Right forelimb (tissue), 1 donor: ENCODE measurements around the gene RNF220.
"Not testable (repeated sequence)": the region's sequence is repeated elsewhere in the genome, so short reads cannot be mapped to it uniquely, and the experiment has no call there.

Experiments used
- DNase-seq: peaks from one replicate; pipeline ENCODE4 v3.0.0-alpha.2; 2018

Gene RNF220

DNA sequence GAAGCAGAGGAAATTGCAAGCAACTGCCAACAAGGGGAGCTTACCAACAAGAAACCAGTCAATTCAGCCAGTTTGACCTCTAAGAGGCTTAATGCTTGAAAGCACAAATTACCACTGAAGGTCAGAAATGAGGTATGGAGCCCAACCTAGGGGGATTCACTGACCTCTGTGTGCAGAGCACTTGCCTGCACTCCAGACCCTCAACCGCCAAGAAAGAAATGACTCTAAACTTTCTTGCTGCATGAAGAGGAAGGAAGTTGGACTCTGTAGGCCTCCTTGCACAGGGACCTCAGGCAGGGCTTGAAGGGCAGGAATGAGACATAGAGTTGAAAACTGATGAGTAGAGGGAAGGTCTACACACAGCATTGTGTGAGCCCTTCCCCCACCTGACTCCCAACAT lies 279.5 kb downstream of the RNF220 start:
- no peak for DNase-seq

DNA sequence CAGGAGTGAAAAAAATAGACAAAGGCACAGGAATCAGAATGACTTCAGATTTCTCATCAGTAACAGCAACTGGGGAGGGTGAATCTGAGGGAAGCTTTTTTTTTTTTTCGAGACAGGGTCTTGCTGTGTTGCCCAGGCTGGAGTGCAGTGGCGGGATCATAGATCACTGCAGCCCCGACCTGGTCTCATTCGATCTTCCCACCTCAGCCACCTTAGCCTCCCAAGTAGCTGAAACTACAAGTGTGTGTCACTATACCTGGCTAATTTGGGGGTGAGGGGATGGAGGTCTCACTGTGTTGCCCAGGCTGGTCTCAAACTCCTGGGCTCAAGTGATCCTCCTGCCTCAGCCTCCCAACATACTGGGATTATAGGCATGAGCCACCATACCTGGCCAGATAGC lies 280.2 kb downstream of the RNF220 start:
- DNase-seq, result no peak

DNA sequence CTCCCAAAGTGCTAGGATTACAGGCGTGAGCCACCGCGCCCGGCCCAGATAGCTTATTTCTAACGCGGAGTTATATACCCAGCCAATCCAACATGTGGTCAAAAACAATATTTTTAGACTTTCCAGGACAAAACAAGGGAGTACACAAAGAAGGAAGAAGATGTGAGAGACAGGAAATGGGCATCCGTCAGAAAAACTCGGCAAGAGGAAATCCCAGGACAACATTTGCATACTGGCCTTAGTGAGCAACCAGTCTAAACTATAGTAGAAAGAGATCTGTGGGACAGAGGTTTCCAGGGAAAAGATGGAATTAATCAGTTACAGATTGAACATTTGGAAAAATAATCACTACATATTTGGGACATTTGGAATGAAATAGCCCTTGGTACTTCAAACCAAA lies 280.8 kb downstream of the RNF220 start:
- no peak for DNase-seq

DNA sequence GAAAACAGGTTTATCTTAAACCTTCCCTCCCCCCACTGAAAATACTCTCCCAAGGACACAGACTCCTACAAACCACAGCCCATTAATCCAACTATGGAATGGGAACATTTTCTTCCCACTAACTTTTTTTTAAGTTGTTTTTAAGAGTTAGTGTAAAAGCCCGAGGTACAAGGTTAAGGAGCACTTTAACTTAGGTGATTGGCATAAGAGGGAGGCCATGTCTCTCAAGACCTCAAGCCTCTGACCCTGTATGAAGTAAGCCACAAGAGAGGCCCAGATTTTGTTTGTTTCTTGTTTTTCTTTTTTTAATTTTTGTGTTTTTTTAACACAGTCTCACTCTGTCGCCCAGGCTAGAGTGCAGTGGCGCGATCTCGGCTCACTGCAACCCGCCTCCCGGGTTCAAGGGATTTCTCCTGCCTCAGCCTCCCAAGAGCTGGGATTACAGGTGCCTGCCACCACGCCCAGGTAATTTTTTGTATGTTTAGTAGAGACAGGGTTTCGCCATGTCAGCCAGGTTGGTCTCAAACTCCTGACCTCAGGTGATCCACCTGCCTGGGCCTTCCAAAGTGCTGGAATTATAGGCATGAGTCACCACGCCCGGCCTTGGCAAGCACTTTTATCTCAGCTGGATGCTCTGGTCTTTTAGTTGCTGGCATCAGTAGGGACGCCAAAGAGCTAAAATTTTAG lies 283.8 kb downstream of the RNF220 start:
- no peak for DNase-seq

DNA sequence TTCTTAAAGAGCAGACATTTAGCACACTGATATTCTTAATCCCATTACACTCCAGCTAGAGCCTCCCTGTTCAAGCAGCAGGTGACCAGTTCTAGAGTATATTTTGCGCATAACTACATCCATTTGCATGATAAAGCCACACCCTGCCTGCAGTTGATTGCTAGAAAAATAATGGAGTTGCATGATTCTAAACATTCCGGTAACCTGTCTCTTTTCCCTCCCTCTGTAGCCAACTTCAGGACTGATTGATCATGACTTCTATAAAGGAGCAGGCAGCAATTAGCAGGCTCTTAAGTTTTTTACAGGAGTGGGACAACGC lies 284.4 kb downstream of the RNF220 start:
- DNase-seq, result no peak

DNA sequence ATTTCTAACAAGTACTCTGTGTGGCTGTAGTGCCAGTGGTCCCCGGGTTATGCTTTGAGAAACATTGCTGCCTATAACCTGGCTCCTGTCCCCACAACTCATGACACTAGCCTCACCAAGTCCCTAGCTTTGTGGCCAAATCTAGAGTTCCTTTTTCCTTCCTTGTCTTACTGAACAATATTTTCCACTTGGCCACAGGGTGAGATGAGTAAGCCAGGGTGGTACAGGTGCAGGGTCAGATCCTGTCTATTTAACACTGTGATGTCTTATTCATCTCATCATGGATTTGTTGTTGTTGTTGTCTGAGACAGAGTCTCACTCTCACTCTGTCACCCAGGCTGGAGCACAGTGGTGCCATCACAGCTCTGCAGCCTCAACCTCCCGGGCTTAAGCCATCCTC lies 288.1 kb downstream of the RNF220 start:
- no peak for DNase-seq

DNA sequence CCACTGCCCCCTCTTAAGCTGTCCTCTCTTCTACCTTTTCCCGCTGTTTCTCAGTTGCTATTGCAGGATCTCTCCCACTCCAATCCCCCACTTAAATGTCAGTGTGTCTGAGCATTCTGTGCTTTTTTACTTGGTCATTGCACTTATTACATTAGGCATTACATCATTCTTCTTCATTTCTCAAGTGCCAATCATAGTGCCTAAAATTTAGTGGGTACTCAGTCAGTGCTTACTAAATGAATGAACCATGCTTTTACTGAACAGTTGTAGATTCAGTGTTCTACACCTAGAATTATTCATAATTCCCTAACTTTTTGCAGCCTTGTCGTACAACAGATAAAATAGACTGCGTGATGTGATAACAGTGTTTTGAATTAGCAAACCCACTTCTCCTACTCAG lies 288.8 kb downstream of the RNF220 start:
- DNase-seq, result no peak

DNA sequence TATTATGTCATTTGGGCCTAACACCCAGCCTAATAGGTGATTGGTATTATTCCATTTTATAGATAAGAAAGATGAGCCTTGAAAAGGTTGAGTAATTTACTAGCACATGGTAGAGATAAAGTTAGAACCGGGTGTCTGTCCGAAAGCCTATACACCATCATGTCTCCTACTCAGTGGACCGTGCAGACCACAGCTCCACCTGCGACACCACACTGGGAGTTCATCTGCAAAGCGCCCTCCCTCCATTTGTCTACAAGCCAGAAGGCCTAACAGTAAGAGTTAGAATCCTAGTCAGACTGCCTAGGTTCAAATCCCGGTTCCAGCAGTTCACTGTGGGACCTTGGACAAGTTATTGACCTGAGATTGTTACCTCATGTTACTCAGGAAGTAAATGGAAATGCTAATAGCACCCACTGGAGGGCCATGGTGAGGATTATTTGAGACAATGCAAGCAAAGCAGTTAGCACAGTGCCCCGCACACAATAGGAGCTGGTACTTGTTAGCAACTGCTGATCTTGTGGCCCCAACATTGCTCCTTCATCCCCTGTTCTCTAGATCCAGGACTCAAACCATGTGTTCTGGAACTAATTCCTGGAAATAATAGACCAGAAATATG lies 289.9 kb downstream of the RNF220 start:
- no peak for DNase-seq

DNA sequence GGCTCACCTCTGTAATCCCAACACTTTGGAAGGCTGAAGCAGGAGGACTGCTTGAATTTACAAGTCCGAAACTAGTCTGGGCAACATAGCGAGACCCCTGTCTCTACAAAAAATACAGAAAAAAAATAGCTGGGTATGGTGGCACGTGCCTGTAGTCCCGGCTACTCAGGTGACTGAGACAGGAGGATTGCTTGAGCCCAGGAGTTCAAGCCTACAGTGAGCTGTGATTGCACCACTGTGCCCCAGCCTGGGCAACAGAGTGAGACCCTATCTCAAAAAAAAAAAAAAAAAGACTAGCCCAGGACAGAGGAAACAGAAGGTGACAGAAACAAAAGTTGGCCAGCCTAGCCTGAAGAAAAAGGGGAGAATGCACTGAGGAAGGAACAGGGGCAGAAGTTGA lies 290.6 kb downstream of the RNF220 start:
- DNase-seq, result no peak

DNA sequence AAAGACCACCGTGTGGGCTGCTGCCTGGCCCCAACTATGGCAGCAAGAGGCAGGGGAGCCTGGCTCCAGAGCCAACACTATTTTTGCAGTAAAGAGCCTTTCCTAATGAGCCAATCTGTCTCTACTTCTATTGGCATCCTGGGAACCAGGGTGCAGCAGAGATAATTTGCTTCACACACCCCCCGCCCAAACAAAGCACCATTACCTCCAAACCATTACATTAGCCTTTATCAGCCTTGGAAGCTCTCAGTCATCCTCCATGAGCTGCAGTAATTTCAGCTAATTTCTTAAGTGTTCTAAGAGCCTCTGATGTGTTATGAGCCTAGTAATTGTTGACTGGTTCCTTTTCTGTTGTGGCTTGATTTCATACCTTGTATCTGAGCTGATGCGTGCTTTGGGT lies 291.0 kb downstream of the RNF220 start:
- DNase-seq, result no peak

DNA sequence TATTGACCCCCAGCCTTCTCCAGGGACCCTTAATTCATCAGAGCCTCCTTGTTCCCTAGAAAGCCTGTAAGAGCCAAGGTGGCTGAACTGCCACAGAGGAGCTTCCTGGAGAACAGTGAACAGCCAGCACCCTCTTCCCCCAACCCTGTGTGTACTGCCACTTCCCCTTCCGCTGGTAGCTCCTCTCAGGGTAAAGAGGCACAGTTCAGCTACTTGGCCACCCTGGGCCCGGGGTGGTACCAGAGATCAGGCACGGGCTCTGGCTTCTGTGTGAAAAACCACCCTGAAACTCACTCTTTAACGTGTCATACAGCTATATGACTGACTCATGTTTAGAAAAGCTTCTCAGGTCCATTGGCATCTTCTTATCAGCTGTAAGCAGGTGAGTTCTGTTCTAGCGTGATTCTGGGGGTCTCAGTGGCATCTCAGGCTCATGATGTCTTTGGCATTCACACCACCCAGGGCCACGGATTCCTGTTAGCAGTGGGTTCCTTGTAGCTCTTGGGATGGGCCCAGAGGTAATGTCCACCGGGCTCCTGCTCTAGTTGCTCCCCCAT lies 291.8 kb downstream of the RNF220 start:
- no peak for DNase-seq

DNA sequence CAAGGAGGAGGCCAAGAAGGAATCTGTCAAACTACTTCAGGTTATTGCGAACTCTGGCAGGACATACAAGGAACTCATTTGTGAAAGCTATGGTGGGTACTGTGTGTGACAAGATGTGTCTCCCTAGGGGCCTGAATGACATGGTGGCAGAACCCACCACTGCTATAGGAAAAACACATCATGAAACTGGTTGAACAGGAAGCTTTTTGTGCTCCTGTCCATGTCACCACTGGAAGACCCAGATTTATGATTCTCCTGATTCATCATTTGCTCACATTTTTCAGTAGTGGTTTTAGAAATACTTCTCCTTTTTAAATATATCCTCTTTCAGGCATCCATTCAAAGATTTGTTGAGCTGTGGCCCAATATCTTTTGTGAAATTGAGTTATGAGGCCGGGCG lies 293.1 kb downstream of the RNF220 start:
- DNase-seq, result no peak

DNA sequence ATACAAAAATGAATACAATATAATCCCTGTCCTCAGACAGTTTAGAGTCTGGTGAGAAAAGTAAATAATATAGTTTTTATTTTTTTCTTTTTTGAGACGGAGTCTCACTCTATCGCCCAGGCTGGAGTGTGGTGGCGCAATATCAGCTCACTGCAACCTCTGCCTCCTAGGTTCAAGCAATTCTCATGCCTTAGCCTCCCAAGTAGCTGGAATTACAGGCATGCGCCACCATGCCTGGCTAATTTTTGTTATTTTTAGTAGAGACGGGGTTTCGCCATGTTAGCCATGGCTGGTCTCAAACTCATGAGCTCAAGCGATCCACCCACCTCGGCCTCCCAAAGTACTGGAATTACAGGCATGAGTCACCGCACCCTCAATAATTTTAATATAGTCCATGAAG lies 294.3 kb downstream of the RNF220 start:
- not testable (repeated sequence) for DNase-seq

DNA sequence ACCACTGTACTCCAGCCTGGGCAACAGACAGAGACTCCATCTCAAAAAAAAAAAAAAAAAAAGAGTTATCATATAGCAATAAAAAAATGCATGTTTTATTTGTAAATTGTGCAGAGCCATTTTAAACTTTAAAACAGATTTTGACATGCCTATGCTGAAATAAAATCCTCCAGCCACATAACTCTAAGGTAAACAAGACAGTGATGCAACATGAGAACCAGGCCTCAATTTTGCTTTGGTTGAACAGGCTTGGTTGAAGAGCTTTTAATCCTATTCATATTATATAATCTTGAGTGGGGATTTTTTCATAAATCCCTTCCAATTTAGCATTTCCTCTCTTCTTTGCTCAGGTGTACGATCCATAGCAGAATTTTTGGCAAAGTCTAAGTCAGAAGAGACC lies 295.5 kb downstream of the RNF220 start:
- no peak for DNase-seq

DNA sequence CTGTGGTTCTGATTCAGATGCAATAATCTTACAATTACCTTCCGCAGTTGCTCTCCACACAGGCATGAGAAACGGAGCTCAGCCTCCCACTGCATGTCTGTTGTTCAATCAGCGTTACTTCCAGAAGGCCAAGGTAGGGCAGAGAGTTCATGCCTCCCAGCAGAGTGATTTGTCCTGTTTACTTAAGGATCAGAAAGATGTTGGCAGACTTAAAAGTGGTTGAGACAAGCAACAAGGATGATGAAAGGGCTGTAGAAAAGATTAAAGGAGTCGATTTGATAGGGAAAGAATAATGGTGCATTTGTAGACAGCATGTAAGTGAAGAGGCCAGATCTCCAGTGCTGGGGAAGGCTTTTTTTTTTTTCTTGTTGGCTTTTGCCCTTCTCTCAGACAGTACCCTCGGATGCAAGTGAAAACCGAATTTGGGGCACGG lies 296.1 kb downstream of the RNF220 start:
- no peak for DNase-seq
